ENCODE results near the gene TMEM151B.
"Not testable (repeated sequence)": the region's sequence is repeated elsewhere in the genome, so short reads cannot be mapped to it uniquely, and the experiment has no call there.

DNA sequence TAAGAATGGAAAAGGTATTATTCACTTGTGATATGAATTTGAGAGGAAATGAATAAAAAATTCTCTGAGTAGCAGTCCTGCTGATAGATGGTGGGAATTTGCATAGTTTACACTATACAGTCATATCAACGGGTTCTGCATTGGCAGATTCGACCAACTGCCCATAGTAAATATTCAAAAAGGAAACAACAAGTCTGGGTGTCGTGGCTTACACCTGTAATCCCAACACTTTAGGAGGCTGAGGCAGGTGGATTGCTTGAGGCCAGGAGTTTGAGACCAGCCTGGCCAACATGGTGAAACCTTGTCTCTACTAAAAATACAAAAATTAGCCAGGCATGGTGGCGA lies 80.4 kb downstream of the TMEM151B start:
- TF ChIP-seq EZH2 (IDR thresholded peaks at IDR 0.05; ENCODE audit: low read length, unreplicated experiment): not testable (repeated sequence)
- TF ChIP-seq, protein P1, sequence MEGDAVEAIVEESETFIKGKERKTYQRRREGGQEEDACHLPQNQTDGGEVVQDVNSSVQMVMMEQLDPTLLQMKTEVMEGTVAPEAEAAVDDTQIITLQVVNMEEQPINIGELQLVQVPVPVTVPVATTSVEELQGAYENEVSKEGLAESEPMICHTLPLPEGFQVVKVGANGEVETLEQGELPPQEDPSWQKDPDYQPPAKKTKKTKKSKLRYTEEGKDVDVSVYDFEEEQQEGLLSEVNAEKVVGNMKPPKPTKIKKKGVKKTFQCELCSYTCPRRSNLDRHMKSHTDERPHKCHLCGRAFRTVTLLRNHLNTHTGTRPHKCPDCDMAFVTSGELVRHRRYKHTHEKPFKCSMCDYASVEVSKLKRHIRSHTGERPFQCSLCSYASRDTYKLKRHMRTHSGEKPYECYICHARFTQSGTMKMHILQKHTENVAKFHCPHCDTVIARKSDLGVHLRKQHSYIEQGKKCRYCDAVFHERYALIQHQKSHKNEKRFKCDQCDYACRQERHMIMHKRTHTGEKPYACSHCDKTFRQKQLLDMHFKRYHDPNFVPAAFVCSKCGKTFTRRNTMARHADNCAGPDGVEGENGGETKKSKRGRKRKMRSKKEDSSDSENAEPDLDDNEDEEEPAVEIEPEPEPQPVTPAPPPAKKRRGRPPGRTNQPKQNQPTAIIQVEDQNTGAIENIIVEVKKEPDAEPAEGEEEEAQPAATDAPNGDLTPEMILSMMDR (conservative IDR thresholded peaks at IDR 0.05; ENCODE audit: low read depth, low read length): not testable (repeated sequence)

Data from PC-3 (cell line).